Embryonic facial prominence (tissue), 1 donor: ENCODE measurements around the gene CPNE5.

Experiments used
- DNase-seq: peaks from one replicate; pipeline ENCODE4 v3.0.0-alpha.2; 2016; ENCODE audit errors: extremely low spot score

CPNE5 gene

DNA sequence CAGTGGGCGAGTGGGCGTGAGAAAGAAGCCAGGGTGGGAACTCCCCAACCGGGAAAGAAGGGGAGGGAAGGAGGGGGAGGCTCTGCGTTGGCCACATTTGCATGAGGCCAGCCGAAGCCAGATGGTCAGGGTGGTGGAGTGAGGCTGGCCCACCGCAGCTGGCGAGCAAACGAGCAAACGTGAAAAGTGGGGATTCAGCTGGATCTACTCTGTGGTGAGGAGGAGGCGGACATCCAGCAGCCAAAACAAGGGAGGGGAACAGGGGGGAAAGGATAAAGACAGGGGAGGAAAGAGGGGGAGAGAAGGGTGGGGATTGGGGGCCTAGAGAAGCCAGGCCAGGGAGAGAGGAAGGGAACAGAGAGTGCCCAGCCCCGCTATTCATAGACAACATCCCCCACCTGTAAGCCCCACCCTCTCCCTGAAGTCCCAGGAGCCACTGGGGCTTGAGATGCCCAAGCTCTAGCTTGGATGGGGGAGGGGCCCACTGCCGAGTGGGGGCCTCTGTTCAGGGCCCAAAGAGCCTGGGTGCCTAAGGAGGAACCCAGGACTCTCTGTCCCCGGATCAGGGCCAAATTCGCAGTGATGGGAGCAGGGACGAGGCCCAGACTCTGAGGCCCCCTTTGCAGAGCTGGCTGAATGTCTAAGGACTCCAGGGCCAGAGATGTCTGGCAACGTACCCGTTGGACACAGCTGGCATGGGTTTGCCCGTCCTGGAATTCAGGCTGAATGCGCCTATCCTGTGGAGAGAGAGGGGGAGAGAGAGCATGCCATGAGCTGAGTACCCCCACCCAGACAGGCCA is 45.1 kb downstream of the CPNE5 start:
- DNase-seq, result peak; percentile 23

- DNase-seq, result no peak
Observed at GRCh38 chr6:36793296-36793912, 45.8 kb downstream of the CPNE5 start.

DNA sequence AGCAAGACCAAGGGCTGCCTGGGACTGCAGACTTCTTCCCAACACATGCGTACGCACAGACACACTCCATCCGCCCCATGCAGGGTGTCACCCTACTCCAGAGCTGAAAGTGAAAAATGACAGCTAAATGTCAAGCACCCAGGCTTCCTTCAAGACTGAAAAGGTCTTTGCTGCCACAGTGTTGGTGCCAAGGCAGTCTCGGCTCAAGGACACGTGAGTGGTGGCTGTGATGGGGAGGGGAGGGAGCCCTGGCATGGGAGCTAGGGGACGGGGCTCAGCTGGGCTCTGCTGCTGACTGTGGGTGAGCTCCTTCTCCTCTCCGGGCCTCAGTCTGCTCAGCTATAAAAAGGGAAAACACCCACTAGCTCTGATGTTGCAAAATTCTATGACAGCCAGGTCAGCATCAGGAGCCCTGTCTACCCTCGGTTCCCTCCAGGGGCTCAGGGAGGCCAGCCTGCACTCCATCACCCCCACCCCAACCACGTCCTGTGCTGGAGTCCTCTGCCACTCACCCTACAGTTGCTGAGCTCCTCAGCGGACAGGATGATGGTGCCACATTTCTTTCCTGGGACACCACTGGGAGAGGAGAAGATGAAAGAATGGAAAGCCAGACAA is 47.6 kb downstream of the CPNE5 start:
- DNase-seq, result no peak

- DNase-seq, result no peak
Observed at GRCh38 chr6:36791085-36791484, 48.2 kb downstream of the CPNE5 start.

DNA sequence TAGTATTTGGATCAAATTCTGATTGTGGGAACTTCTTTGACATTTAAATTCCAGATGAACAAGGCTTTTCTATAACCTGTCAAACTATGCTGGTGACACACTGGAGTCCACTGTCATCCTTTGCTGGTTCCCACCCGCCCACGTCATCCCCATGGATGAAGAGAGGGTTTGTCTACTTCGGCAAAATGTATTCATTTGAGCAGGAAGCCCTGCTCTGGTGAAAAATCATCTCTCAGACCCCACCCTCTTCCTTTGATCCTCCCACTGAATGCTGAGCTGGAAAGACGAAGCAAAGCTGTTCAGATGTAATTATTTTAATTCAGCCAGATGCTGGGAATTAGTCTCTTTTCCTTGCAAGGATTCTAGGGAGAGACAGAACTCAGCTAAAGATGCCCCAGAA is 50.5 kb downstream of the CPNE5 start:
- no peak for DNase-seq

GRCh38 chr6:36788186-36788585 is 51.1 kb downstream of the CPNE5 start:
- DNase-seq, result no peak

DNA sequence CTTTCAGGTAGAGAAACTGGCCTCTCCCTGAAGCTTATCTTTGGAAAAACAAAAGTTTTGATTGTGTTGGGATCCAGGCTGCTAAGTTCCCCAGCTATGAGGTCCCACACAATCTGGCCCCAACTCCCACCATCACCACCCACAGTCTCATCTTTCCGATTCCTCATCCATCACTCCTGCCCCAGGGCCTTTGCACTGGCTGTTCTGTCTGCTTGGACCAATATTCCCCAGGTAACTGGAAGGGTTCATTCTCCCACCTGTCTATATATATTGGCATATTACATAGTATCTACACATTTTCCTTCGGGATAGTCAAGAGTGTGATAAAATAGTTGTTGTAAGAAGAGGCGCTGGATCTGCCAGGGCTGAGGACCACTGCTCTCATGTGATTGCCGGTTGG is 52.0 kb downstream of the CPNE5 start:
- no peak for DNase-seq

- DNase-seq, result no peak
Observed at GRCh38 chr6:36786055-36786675, 53.1 kb downstream of the CPNE5 start.

- no peak for DNase-seq
Observed at GRCh38 chr6:36784376-36784636, 54.9 kb downstream of the CPNE5 start.

- no peak for DNase-seq
Observed at GRCh38 chr6:36783603-36784375, 55.5 kb downstream of the CPNE5 start.

DNA sequence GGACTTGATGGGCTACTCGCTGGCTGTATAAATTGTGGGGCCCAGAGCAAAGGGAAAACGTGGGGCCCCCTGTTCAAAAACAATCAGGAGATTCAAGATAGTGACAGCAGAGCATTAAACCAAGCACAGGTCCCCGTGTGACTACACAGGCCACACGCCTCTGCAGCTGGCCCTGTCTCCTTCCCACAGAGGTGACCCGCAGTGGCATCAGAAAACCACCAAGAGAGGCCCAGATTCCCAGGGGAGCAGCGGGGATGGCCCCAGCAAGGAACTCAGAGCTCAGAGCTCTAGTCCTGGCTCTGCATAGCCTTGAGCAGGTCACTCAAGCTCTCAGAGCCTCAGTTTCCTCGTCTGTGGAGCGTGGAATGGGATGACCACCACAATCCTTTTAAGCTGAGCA is 57.6 kb downstream of the CPNE5 start:
- DNase-seq, result no peak

DNA sequence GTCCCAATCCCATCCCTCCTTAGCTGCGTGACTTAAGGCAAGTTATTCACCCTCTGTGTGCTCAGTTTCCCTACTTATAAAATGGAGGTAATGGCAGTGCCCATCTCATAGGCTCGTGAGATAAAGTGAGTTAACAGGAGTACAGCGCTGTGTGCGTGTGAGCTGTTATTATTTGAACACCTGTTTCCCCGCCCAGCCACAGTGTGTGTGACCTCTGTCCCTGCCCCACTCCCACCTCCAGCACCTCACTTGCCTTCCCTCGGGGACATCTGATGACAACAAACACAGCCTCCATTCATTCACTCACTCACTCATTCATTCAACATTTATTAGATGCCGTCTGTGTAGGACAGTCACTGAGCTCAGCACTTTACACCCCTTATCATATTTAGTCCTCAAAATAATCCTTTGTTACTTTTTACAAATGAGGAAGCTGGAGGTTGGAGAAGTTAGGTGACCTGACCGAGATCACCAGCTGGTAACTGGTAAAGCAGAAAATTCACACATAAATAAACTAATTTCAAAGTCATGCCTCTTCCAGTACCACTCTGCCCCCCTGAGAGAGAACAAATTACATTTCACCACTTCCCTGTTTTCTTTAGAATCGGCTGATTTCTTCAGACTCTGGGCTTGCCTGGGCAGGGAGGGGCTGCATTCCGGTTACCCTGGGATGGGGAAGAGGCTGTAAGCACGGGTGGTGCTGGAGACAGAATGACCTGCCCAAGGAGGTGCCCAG is 58.6 kb downstream of the CPNE5 start:
- no peak for DNase-seq

DNA sequence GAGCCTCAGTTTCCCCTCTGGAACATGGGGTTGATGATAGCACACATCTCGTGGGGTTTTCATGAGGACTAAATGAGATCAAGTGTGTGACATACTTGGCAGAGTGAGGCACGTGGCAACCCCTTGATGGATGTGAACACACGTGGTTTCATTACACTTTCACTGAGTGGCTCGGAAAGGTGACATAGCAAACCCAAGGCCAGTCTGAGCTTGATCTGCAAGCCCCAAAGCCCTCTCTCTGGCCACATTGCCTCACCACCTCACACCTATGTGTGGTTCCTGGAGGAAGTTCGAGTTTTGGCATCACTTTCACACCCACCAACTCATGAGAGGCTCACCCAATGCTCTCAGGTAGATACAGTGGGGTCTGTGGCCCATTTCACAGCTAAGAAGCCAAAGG is 60.0 kb downstream of the CPNE5 start:
- no peak for DNase-seq

GRCh38 chr6:36777801-36778200 is 61.4 kb downstream of the CPNE5 start:
- no peak for DNase-seq

DNA sequence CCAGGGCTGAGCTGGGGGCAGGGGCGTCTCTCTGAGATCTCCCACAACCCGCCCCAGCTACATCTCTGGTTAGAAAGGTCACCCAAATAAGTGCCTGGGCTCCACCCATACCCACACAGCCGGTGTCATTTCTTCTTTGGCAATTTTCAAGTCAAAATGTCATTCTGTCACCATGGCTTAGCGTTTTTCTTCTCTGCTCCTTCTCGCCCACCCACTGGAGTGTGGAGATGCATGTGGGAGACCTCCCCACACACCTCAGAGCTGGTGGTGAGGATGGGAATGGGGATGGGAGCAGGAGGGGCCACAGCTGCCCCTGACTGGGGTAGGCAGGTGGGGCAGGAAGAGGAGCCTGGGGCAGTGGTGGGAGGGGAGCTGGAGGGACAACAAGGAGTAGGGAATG is 63.1 kb downstream of the CPNE5 start:
- no peak for DNase-seq

DNA sequence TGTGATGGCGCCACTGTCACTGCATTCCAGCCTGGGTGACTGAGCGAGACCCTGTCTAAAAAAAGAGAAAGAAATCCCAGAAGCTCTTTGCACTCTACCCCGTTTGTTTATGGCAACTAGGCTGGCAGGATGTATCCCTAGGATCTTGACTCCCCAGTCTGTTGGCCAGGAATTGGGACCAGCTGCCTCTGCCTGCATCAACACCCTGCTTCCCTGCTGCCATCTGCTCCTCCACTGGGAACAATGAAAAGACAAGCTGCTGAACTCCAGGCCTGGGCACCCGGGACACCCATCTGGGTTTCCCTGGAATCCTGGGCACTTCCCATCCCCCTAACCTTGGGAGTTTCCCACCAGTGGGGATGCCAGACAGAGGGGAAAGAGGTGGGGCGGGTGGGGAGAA is 64.9 kb downstream of the CPNE5 start:
- DNase-seq, result no peak

DNA sequence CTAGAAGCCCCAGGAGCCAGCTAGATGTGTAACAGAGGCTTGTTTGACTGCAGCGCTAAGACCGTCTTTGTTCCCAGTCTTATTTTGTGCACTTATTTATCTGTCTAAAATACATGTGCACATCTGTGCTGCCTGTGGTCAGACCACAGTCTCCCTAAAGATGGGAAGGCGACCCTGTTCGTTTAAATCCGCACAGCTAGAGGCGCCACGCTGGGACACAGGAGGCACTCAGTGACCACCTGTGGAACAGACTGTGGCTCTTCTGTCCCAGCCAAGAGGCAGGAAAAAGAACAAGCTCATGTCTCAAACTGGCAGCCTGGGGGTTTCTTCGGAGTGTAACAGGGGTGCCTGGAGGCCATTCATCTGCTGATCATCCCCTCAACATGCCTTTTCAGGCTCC is 66.8 kb downstream of the CPNE5 start:
- no peak for DNase-seq

GRCh38 chr6:36771145-36771544 is 68.1 kb downstream of the CPNE5 start:
- no peak for DNase-seq

GRCh38 chr6:36769676-36770499 is 69.4 kb downstream of the CPNE5 start:
- DNase-seq, result no peak

DNA sequence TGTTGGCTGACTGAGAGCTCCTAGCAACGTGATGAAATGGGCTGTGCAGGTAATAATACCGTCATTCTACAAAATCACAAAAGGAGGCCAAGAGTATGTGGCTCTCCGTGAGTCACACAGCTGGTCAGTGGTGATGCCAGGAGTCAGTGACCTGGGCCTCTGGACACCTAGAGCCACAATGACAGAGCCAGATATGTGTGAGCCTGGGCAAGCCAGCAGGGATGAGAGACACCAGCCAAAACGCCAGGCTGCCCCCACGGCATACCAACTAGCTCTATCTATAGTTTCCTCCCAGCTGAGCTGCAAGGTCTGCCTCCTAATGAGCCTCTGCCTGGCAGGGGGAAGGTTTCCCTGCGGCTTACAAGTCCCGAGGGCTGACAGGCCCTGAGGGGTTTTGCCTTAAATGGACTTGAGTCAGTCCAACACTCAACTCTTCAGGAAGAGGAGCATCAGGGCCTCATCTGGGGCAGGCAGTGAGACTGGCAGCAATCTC is 70.0 kb downstream of the CPNE5 start:
- DNase-seq, result no peak
